GM18517 (cell line): Measurements from ENCODE around the gene KLHL10.
"Not testable (repeated sequence)": the region's sequence is repeated elsewhere in the genome, so short reads cannot be mapped to it uniquely, and the experiment has no call there.

Experiments used
- ATAC-seq: cut with Tn5 transposase; IDR thresholded peaks from one replicate; pipeline ENCODE4 v1.9.1; 2021; ENCODE audit warnings: mild to moderate bottlenecking, moderate library complexity; ENCODE audit not compliant: unreplicated experiment

KLHL10 gene

GRCh38 chr17:41849251-41849990 lies 11.8 kb downstream of the KLHL10 start:
- ATAC-seq: no peak

DNA sequence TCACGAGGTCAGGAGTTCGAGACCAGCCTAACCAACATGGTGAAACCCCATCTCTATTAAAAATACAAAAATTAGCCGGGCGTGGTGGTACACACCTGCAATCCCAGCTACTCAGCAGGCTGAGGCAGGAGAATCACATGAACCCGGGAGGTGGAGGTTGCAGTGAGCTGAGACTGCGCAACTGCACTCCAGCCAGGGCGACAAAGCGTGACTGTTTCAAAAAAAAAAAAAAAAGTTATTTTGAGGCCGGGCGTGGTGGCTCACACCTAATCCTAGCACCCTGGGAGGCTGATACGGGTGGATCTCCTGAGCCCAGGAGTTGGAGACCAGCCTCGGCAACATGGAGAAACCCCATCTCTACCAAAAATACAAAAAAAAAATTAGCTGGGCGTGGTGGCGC lies 13.8 kb downstream of the KLHL10 start:
- ATAC-seq: not testable (repeated sequence)

DNA sequence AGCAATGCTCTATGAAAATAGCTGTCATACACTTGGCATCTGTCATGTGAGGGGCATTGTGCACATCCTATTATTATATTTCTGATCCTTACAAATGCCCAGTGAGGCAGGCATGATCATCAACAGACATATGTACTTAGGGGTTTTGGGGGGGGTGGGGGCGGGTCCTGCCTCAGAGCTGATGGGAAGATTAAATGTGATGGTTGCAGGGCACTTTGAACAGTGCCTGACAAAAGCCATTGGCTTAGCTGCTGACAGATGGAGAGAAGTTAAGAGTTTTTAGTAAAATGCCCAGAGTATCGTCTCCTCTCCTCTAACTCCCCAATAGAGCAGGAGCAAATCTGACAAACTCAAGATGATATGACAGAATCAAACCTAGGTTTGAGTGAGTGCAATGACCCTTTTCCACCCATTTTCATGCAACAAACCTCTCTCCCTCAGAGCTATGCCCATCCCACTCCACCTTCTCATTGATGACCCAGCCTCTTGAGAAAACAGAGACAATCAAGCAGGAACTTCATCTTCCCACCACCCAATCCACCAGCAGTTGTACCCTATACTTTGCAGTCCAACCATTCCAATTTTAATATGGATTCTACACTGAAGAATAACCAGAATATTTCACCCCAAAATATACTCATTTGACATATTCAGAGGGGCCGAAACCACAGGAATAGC lies 22.8 kb downstream of the KLHL10 start:
- no peak for ATAC-seq

- ATAC-seq: no peak
Measured at GRCh38 chr17:41863074-41863848, 25.6 kb downstream of the KLHL10 start.

DNA sequence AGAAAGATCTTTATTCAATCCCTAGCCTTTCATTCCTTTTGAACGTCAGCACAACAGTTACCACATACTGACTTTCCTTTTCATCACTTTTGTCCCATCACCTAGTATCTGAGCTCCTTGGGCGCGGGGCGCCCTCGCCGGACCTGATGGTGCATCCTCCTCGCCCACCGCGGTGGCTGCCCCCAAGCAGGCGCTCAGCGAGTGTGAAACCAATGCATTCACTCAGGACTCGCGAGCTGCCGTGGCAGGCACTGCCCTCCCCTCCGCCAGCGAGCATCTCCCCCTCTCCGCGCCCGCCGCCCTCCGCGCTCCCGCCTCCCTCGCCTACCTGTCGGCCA lies 26.8 kb downstream of the KLHL10 start:
- no peak for ATAC-seq

- peak; percentile 87 for ATAC-seq
Measured at GRCh38 chr17:41864836-41865595, 27.4 kb downstream of the KLHL10 start, which contains the start of gene KLHL11. KLHL11 (minus strand) TSS chr17:41865423; CDS start chr17:41865370, 53 bp downstream.

DNA sequence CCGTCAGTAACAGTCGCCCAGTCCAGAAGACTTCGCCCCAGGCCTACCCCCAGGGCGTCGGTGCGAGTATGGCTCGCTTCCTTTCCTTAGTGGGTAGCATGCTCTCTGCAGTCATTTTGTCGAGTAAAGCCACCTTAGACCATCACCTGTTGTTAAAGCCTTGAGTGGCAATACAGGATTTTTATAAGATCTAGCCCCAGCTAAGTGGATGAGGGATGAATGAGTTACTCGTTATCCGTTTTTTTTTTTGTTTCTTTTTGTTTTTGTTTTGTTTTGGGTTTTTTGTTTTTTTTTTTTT lies 27.9 kb downstream of the KLHL10 start:
- no peak for ATAC-seq

DNA sequence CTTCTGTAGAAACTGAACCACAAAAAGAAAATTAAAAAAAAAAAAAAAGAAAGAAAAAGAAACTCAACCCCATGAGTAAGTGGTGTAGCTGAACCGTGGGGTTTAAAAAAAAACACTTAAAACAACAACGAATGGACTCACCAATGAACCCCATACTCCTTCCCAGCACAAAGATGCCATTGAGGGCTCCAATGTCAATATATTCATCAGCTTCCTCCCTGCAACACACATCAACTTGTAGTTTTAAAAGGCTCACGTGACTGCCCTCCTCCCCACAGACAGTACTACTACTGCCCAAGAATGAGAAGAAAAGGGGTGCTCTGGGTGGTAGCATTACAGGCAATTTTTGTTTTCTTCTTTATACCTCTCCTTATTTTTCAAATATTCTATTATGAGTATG lies 30.9 kb downstream of the KLHL10 start:
- ATAC-seq: no peak

- ATAC-seq: no peak
Measured at GRCh38 chr17:41869426-41869825, 31.8 kb downstream of the KLHL10 start.

DNA sequence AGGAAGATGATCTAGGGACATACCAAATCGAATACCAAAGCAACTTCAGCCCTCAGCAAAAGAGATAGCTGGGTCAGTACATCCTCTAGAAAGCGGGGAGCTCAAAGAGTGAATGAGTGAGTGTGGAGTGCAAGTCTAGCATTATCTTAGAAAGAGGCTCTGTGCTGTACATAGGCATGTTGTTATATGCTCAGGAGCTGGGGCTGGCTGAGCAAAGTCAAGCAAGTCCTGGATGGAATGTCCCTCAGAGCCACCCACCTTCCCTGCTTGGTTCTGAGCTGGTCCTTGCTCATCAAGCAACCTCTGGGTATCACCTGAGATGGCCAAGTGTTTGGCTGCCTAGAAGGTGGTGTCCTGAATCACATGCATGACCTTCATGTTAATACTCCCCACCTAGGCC lies 32.5 kb downstream of the KLHL10 start:
- no peak for ATAC-seq

- no peak for ATAC-seq
Measured at GRCh38 chr17:41870627-41871026, 33.0 kb downstream of the KLHL10 start.

DNA sequence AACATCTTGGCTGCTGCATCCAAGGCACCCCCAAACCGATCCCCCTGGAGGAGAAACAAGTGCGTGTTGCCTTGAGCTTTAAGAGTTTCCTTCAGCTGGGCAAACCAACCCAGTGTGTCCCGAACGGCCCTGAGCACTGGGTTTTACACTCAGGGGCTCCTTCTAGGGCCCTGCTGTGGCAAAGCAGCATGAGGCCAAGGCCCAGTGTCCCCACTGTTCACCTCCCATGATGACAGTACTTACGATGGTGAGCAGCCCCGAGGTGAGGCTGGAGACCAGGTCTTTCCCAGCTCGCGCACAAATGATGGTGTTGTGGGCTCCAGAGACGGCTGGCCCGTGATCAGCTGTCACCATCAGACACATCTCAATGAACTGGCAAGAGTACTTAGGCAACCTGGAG lies 34.2 kb downstream of the KLHL10 start:
- no peak for ATAC-seq

DNA sequence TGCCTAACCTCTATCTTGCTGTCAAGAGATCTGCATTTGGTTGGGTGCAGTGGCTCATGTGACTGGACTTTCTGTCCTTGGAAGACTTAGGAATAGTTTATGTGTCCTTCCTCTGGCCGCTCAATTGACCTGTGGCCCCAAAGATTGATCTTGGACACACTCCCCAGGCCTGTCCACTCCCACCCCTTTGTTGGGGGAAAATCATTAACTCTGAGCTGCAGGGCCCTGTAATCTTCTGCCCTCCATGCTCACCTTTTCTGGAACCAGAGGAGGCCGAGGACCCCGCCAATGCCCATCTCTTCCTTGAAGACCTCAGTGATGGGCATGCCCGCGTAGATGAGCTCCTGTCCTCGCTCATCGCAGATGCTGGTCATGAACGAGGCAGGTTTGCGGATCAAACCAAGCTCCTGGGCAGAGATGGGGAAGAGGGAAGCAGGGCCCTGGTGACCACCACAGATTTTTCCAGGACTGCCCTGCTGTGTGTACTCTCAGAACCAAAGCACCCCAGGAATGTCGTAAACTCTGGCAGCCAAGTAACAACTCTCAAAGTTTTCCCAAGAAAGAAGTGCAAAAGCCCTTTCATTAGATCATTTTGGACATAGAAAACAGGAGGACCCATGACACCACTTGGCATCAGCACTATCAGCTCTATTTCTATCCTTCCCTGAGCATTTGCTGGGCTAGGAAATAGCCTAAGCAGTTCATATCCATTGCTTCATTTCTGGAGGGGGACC lies 36.1 kb downstream of the KLHL10 start:
- ATAC-seq: no peak

DNA sequence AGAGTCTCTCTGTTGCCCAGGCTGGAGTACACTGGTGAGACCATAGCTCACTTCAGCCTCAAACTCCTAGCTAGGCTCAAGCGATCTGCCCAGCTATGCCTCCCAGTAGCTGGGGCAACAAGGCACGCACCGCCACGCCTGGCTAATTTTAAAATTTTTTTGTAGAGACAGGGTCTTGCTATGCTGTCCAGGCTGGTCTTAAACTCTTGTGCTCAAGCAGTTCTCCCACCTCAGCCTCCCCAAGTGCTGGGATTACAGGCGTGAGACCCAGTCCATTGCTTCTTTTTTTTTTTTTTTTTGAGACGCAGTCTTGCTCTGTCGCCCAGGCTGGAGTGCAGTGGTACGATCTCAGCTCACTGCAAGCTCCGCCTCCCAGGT lies 36.7 kb downstream of the KLHL10 start:
- ATAC-seq: not testable (repeated sequence)

- ATAC-seq: no peak
Measured at GRCh38 chr17:41880130-41880529, 42.5 kb downstream of the KLHL10 start.

GRCh38 chr17:41882756-41883155 lies 45.1 kb downstream of the KLHL10 start:
- ATAC-seq: no peak

- ATAC-seq: no peak
Measured at GRCh38 chr17:41885733-41886132, 48.1 kb downstream of the KLHL10 start.

- no peak for ATAC-seq
Measured at GRCh38 chr17:41888332-41888965, 50.8 kb downstream of the KLHL10 start.

DNA sequence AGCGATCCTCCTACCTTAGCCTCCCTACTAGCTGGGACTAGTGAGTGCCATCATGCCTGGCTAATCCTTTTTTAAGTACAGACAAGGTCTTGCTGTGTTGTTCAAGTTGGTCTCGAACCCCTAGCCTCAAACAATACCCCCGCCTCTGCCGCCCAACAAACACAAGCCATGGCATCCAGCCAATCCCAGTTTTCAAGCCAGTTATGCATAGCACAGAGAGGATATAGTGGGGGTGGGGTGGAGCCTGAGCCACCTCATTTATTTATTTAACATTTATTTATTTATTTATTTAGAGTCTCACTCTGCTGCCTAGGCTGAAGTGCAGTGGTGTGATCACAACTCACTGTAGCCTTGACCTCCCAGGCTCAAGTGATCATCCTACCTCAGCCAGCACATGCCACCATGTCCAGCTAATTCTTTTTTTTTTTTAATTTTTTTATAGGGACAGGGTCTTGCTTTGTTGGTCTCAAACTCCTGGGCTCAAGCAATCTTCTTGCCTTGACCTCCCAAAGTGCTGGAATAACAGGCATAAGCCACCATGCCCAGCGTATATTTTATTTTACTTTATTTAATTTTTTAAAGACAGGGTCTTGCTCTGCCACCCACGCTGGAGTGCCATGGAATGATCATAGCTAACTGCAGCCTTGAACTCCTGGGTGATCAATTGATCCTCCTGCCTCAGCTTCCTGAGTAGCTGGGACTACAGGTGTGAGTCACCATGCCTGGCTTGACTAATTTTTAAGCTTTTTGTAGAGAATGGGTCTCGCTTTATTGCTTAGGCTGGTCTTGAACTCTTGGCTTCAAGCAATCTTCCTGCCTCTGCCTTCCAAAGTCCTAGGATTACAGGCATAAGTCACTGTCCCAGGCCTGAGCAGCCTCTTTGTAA lies 53.8 kb downstream of the KLHL10 start:
- no peak for ATAC-seq
